DMS 273 (cell line): Measurements from ENCODE around the gene COA6.

Experiments
- DNase-seq: peaks from one replicate; lab custom pipeline; 2025; ENCODE audit not compliant: unreplicated experiment; lab: John Stamatoyannopoulos, UW

COA6 gene

DNA sequence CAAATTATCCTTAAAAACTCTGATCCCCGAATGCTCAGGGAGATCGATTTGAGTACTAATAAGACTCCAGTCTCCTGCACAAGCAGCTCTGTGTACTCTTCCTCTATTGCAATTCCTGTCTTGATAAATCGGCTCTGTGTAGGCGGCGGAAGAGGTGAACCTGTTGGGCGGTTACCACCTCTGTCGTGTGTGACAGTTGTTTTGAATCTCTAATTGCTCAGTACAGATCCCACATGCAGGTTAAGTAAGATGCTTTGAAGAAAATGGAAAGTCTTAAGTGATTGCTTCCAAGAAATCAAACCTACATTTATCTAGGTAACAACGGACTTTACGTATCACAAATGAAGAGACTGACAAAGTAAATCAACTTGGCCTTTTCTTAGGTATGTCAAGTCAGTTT lies 35.5 kb downstream of the COA6 start:
- no peak for DNase-seq

DNA sequence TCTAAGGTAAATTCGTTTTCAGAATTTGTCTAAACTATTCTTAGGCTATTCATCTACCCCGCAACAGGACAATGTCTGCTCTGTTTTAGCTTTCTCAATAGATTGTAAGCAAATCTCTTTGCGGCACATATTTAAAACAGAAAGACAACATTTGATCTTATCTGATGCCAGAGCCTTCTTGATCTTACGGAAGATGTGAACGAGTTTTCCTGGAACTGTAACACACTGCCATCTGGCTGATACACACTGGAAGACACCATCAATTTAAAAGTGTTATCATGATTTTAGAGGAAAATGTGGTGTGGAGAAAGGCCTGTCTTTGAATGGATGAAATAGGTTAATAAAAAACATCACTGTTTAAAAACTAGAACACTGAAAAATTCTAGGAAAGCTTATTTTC lies 36.1 kb downstream of the COA6 start:
- no peak for DNase-seq

DNA sequence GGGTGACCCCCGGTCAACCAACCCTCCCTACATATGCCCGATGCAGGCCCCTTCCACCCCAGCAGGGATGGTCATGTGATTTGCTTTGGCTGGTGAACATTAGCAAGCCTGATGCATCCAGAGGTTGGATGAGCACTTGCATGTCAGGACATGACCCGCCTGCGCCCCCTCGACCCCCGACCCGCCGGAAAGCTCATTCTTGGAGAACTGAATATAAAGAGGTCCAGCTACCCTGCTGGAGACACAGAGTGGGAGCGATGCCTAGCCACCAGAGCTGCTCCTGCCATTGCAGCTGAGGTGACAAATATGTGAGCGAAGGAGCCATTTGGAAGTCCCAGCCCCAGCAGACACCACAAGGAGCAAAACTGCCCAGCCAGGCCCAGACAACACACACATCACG lies 39.6 kb downstream of the COA6 start:
- DNase-seq, result no peak

DNA sequence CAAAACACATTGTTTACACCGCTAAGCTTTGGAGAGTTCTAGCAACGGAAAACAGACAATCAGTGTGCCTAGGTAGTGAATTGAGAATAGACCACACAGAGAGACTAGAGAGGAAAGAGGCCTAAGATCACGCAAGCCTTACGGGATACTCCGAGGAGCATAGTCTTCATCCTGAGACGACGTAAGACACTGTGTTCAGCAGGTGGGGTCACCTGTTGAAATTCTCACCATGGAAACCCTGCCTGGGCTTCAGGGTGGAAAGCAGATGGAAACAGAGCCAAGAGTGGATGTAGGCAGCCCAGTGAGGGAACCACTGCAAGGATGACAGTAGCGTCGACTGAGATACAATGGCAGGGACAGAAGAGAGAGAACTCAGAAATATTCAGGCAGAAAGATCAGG lies 40.2 kb downstream of the COA6 start:
- no peak for DNase-seq

DNA sequence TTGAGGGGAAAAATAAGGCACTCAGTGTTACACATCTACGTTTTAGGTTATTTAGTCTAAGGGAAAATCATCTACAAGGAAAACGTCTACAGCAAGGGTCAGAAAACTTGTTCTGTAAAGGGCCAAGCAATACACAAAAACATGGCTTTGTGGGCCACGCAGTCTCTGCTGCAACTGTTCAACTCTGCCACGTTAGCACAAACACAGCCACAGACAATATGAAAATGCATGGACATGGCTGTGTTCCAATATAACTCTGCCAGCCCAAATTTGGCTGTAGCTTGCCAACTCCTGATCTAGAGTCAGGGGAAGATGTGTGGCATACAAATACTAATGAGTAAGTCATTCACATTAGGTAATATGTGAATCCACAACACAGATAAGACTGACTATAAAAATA lies 40.7 kb downstream of the COA6 start:
- DNase-seq, result no peak

DNA sequence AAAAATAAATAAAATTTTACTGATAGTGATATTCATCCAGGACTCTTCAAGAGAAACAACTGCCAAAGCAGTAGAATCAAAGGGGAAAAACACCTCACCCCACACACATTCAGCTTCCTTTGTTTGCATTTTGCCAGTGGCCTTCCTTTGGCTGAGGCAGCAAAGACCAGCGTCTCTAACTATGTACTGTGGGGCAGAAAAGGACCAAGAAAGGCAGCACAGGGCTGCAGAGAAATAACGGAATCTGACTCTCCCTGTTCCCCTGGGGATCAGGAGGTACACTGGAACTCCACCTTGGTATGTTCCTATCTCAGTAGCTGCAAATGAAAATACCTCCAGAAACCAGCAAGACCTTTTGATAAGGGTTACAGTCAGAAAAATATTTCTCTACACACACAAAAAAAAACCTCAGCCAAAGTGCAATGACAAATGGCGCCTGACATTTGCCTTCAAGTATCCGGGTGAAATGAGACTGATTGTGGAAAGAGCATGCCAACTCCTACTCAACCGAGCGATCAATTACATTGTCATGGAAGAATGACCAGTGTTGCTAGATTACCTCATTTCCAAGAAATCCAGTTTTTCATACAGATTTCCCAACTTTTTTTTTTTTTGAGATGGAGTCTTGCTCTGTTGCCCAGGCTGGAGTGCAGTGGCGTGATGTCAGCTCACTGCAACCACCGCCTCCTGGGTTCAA lies 54.8 kb downstream of the COA6 start:
- DNase-seq, result no peak

DNA sequence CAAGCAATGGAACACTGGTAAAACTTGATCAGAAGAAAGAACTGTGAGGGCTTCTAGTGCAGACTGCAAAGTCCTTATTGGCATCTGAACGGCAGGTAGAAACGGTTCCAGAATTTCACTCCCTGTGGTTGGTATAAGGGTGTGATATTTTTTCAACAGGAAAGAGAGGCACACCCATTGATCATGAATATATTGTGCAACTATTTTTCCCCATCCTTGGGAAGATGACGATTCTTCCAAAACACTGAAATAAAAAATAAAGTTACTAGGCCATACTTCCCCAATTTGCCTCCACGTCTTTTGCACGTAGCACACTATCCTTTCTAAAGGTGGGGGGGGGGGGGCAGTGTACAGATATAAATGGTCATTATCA lies 56.2 kb downstream of the COA6 start:
- DNase-seq, result no peak

DNA sequence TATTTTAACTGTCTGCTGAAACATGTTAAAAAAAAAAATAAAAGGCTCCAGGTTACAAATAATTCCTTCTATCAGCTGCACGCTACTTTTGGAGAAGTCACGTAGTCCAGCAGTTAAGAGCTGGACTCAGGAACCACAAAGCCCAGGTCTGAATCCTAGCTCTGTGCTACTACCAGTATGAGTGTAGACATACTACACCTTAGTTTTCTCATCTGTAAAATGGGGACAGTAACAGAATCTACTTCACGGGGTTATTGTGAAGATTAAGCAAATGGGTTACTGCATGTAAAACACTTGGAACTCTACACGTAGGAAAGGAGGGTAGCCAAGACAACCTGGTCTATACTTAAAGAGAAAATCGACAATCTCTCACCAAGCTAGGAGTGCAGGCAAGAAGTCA lies 57.4 kb downstream of the COA6 start:
- no peak for DNase-seq

DNA sequence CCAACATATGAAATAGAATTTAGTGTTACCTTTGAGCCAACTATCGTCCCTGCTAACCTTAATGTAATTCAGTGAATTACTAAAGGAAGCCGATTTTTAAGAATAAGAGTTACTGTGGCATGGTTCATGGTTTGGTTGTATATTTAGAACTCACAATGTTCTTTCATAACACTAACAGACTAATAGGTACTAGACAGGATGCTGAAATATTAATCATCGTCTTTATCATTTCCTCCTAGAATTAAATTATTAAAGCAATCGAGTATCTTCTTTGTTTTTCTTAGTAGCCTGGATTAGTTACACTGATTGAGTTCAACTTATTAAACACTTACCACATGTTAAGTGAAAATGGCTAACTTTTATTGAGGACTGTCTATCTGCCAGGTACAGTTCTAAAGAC lies 58.0 kb downstream of the COA6 start:
- DNase-seq, result no peak

DNA sequence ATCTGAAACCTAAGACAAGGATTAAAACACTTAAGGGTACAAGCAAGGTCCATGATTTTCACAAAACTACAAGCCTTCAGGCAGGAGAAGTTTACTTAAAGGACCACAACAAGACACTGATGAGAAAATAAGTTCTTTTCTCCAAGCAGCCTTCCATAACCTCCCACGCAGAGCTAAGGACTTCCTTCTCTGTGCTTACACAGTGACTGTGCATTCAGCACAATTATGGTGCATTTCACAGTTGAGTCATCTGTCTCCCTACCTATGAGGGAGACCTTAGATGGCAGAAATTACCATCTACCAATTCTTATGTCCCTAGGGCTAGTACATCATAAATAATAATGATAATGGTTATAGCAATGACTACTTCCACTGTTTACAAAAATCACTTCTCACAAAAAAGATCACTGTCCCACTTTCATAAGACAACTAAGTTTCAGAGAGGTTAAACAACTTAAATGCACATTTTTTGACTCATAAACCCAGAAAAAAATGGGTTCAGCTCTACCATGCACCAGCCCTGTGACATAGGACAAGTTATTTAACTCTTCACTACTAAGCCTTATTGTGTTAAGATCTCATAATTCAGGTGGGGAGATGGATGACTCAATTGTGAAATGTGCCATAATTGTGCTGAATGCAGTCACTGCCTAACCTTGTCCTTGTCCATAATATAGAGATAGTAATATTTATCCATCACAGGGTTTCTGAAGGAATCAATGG lies 60.5 kb downstream of the COA6 start:
- peak; percentile 5 for DNase-seq
